T-helper 1 cell treated with Interleukin-12 subunit alpha and Interleukin-12 subunit beta and Interleukin-4 antibody, amounts not matched to agents 30 ng/mL and 1 ng/mL, for 36 hours (primary cell): ENCODE data around the gene MAML2. TPM values are rescaled to one million over a fixed set of nuclear protein-coding genes. Genes with fewer than 3 reads are reported as not detected.

Experiments
- intact Hi-C: fragments of 100-400 bp; cut with micrococcal nuclease; formaldehyde crosslinking; loops from one replicate; pipeline ENCODE4 v1.15.1; 2024
- total RNA-seq: library from RNA; stranded (reverse); gene quantifications from 2 replicates; pipeline ENCODE4 v1.2.3, GENCODE V29; 2022

The MAML2 gene
- total RNA-seq, 1 donor from 2014 or later: 14.8 TPM

DNA sequence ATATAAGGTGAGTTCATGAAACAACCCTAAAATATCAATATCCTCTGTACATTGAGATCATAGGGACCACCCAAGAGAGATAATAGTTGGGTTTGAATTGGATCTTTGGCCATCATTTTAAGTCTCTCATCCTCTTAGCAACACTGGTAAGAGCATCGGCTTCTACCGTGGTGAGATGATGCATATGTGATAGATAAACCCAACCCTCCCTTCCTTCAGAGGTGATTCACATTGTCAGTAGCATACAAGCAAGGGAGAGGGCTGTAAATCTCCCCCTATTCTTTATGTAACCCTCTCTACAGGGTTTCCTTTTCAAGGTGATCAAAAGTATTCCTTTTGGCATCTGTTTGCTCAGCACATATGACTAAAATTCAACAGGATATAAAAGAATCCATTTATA is 316.7 kb downstream of the MAML2 start:
- intact Hi-C loops: no loop called here

DNA sequence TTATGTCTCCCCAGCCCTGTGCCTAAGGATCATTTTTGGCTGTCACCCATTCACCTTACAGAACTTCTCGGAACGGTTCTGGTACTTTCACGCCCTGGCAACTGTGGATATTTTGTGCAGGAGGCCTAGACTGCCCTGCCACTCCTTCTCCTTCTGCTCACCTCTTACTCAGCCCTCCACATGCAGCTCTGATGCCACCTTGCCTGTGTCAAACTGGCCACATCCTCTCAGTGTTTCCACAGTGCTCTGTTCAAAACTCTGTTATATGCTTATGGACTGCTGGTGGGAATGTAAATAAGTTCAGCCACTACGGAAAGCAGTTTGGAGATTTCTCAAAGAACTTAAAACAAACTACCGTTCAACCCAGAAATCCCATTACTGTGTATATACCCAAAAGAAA is 318.3 kb downstream of the MAML2 start:
- intact Hi-C loops: no loop called here

DNA sequence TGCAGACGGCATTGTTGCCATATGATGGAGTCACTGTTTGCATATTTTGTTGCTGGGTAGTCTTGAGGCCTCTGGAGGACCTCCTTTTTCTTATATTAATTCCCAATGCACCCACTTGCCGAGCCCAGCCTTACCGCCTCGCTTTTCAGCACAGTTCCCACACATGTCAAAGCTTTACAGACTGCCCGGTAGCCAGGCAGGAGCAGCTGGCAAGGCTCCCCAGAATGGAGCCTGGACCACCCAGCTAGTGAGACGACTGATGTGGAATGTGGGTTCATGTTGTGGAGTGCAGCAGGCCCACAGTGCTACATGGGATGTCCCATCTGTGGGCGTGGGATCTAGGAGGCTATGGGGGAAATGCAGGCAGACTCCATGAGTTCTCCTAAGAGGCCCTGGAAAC is 319.7 kb downstream of the MAML2 start:
- intact Hi-C loops: no loop called here

DNA sequence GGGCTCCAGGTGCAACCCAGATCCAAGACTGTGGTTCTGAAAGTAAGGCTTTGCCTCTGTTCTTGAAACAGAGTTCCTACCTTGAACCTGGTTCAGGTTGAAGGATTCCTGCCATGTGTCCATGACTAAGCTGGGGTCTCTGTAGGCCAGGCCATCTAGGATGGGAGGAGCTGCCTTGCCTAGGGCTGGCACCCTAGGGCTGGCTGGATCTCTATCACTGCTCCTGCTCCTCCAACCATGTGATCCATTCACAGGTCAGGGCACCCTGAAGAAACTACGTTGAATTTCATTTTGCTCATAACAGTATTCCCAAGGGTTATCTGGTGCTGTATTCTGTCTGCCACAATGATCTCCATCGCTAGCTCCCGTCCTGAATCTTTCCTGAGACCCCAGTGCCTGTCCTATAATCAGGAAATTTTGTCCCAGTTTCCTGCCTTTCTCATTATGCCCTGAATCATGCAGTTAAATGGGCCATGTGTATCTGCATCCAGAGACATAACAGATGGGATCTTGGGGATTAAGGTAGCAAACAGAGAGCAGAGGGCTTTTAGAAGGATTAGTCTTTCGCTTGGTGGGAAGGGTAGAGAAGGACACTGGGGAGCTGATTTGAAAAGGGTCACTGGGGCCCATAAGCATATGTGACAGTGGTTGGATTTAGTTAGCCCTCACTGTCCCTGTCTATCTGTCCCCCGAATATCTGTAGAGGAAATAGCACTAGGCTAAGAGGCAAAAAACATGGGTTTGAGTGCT is 320.9 kb downstream of the MAML2 start:
- intact Hi-C loops: no loop called here

DNA sequence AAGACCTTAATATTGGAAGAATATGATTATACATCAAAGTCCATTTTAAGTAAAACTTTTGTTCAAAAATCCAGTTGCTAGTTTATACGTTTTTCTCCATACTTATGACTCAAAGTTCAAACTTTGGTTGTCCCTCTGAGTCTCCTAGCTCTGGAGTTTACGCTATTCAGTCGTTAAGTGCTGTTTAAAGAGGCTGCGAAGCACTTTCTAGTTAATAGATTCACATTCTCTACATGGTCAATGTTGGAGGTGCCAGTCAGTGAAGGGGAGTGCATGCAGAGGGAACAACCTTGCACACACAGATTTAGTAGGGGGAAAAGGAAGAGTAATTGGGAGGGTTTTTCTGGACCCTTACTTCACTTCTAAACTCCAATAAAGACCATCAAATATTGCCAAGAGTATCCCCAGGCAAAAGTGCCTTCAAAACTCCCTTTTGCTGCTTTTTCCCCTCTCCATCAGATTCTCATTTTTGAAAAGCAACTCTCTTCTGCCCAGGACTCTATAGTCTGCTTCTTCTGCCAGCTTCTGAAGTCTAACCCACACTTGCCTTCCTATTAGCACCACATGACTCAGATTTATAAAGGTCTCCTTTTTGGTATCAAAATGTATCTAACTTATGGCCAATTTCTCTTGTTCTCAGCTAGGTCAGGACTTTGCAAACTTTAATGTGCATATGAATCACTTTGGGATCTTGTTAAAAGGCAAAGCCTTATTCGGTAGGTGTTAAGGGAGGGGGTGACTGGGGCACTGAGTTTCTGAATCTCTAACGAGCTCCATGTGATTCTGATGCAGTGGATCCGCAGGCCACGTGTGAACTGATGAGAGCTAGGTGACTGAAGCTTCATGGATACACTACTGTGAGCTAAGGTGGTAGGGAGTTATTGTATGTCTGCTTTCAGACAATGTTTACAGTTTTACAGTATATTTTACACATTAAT is 322.9 kb downstream of the MAML2 start:
- intact Hi-C loops: loop anchor here (10.0 kb wide), 2 partner anchors 935 to 1045 kb away; partner anchors contain the start of genes CWC15, ENDOD1 and KDM4D

DNA sequence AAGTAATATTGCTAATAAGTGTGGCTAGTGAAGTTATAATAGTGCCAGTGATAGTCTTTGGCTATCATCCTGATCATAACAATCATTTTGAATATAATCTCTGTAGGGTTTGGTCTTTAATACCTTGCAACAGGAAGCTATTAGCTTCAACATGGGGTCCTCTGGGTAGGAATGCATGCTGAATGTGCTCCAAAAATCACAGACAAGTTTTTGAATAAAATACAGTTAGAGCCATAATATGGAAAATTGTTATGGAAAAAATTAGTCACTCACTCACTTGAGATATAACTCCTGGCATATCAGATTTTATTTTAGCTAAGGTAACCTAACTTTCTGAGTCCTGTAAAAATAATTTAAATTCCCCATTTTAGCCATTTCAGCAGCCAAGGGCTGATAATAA is 323.7 kb downstream of the MAML2 start:
- intact Hi-C loops: loop anchor here (10.0 kb wide), 2 partner anchors 934 to 1044 kb away; partner anchors contain the start of genes CWC15, ENDOD1 and KDM4D

DNA sequence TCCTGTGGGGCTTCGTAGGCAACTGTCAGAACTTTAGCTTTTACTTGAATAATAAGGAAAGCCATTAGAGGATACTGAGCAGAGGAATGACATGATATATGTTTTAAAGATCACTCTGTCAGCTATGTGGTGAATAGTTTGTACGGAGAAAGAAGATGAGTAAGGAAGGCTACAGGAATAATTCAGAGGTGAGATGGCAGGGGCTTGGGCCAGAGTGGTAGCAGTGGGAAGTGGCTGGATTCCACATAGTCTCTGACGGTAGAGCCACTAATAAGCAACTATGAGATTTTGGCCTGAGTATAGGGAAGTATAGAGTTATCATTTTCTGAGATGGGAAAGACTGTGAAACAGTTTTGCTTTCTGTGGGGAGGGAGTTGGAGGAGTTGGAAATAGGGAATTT is 325.1 kb downstream of the MAML2 start:
- intact Hi-C loops: loop anchor here (10.0 kb wide), 2 partner anchors 933 to 1043 kb away; partner anchors contain the start of genes CWC15, ENDOD1 and KDM4D

DNA sequence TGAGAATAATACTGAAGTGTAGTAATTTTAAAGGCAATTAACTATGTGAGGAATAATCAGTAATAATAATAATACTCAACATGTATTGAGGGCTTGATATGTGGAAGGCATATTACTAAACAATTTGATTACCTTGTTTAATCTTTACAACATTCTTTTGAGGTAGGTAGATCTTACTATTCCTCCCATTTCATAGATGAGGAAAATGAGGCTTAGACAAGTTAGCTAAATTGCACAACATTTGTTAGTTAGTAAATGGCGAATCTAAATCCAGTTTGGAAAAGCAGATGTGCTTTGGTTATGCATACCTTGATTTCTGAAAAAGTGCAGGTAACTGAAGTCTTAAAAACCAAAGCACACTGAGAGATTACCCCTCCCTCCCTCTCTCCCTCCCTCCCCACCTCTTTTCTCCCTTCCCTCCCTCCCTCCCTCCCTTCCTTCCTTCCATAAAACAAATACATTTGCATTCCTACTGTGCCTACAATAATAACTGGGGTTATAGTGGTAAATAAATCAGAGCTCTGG is 326.0 kb downstream of the MAML2 start:
- intact Hi-C loops: loop anchor here (1.0 to 10.0 kb wide), 3 partner anchors 181 to 1042 kb away; partner anchors contain the start of genes CWC15, ENDOD1 and KDM4D

DNA sequence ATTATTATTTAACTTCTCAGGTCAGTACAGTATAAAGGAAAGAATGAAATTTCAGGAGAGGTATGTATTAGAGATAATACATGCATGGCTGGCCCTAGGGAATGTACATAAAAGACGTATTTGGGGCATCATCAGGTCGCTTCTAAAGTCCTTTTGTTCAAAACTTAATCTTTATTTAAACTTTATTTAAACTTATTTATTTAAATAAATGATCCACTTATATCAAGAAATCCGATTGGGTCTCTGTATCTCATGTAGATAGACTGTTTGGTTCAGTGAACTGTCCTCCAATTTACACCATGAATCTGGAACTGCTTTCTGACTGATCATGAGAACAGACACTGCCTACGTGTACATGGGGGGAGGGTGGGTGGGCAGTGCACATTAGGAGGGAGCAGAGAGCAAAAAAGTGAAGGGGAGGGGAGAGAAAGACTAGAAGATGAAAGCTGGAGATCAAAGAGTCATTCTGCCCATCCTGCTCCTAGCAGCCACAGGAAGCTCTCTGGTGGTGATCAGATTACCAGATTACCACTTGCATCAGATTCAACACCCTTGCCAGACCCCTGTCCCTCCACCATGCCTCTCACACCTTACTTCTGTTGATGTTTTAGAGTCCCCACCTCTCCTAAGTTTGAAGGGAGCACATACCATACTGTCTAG is 327.0 kb downstream of the MAML2 start:
- intact Hi-C loops: loop anchor here (1.0 to 10.0 kb wide), 4 partner anchors 180 to 1041 kb away; partner anchors contain the start of genes CWC15, ENDOD1, KDM4D and SESN3

DNA sequence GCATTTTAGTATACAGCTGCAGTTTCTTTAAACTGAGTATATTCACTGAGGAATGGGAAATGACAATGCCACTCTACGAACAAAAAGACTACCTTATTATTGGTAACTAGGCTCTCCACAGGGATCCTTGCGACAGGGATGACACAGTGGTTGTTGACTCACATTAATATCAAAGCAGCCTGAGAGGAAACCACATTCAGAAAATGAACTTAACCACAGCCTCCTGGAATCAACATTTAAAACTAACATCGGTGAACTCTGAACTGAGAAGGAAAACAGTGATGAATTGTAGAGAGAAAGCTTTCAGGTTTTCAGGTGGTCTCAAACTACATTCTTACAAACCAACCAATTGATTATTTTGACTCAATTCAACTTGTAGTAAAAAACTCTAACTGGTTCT is 328.8 kb downstream of the MAML2 start:
- intact Hi-C loops: loop anchor here (2.0 to 10.0 kb wide), 6 partner anchors 243 to 1039 kb away; partner anchors contain the start of genes CWC15, ENDOD1, KDM4D and SESN3

DNA sequence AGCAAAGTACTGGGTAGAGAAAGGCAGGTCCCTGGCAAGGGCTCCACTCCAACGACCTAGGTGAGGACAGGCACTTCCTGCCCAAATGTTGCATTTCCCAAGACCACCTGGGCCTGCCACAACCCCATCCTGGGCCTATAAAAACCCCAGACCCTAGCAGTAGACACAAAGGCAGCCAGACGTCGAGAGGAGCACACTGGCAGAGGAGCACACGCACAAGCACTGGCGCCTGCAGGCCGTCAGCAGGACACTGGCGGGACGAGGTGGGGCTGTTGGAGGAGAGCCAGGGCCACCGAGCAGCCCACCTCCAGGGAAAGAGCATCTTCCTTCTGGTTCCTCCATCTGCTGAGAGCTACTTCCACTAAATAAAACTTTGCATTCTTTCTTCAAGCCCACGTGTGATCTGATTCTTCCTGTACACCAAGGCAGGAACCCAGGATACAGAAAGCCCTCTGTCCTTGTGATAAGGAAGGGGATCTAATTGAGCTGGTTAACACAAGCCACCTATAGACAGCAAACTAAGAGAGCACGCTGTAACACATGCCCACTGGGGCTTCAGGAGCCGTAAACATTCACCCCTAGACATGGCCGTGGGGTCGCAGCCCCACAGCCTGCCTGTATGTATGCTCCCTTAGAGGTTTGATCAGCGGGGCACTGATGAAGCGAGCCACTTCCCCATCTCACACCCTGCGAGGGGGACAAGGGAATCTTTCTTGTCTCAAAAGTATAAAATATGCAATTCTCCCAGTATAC is 329.4 kb downstream of the MAML2 start:
- intact Hi-C loops: loop anchor here (2.0 to 10.0 kb wide), 8 partner anchors 41 to 1039 kb away; partner anchors contain the start of genes CWC15, ENDOD1, KDM4D and SESN3

DNA sequence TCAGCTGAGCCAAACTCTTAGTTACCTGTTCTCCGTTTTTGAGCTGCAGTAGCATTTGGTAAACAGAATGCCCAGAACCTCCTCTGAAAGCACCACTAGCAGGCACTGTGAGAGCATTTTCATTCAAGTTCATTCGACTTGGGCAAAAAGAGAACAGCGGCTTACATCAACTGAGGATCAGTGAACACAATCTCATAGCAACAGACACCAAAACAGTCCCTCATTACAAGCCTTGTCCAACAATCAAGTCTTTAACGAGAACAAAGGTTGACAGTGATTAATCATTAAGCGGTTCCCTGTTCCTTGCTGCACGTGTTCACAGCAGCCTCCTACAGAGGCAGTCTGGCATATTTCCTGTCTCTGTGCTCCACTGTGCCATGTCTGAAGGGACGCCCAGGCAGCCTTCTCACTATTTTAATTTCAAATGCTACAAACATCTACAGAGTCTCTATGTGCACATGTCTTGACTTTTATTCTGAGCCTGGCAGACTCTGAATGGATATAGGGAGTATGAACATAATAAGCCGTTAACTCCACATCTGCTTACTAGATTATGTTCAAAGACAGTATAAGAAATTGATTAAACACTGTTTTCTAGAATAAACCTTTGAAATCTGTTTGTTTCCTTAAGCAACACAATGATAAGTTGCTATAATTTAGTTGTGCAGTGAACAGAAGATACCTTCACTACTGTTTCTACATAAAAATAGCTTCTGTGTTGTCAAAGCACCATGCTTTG is 330.7 kb downstream of the MAML2 start:
- intact Hi-C loops: loop anchor here (1.0 to 10.0 kb wide), 11 partner anchors 43 to 1037 kb away; partner anchors contain the start of genes CWC15, ENDOD1, FAM76B and KDM4D

DNA sequence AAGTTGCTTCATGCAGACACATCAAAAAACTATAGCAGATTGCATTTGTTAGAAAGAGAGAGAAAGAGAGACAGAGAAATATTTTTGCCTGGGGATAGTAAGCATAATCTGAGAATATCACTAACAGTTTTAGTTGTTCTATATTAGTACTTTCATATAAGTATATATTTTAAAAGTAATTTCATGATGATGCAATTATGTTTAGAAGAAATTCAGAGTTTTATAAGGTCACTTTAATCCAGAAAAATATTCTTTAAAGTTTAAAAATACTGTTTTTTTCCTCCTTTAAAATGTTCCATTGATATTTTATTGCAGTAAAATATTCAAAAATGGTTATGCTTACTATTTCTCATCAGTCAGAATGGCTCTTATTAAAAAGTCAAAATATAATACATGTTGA is 332.3 kb downstream of the MAML2 start:
- intact Hi-C loops: loop anchor here (5.0 to 10.0 kb wide), 5 partner anchors 247 to 1036 kb away; partner anchors contain the start of genes CWC15, ENDOD1 and KDM4D

DNA sequence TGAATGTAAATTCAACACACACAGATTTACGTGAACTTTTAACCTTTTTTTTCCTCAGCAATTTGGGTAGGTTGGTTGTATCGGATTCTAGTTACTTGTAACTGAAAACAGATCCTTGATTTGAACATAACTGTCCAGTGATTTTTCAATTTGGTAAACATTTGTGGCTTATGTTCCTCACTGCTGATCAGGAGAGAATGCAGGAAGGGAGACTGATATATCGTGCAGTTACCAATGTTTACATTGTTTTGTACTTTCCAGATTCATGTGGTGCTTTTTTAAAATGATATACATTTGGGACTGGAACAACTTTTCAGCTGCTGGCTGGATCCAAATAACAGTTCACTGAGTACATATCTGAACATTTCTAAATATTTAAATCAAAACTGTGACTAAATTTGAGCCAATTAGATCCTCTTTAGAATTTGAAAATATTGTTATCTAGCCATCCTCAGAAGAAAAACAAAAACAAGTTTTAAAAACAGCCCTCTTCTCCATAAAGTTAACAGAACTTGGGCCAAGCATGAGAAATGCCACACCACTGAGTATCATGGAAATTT is 334.8 kb downstream of the MAML2 start:
- intact Hi-C loops: no loop called here

DNA sequence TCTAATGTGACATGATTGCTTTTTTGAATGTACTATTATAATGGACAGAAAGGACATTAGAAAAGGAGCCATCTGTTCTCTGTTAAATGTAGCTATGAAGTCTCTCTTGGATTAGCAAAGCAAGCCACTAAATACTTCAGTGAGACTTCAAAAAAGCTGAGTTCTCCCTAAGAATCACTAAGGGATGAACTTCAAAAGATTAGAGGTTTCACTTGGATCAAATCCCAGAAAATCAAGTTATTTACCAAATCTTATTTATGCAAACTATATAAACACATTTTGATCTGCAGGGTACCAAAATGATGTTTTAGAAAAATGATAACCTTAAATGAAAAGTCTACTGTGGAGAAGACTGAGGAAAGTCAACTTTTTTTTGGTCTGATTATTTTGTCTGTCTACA is 337.0 kb downstream of the MAML2 start:
- intact Hi-C loops: no loop called here

DNA sequence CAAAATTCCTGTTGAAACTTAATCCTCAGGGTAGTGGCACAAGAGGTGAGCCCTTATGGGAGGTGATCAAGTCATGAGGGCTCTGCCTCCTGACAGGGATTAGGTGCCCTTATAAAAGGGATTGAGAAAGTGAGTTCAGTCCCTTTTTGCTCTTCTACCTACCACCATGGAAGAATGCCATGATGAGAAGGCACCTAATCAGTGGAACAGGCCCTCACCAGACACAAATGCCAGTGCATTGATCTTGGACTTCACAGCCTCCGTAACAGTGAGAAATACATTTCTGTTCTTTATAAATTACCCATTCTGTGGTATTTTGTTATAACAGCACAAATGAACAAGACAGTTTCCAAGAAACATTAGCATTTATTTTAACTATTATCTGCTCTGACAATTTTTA is 338.1 kb downstream of the MAML2 start:
- intact Hi-C loops: no loop called here

DNA sequence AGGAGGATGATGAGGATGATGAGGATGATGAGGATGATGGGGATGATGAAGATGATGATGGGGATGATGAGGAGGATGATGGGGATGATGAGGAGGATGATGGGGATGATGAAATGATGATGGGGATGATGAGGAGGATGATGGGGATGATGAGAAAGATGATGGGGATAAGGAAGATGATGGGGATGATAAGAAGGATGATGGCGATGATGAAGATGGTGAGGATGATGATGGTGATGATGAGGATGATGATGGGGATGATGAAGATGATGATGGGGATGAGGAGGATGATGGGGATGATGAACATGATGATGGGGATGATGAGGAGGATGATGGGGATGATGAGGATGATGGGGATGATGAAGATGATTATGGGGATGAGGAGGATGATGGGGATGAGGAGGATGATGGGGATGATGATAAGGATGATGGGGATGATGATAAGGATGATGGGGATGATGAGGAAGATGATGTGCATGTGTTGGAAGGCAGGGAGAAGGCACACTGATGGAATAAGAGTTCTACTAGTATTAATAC is 340.2 kb downstream of the MAML2 start:
- intact Hi-C loops: no loop called here

DNA sequence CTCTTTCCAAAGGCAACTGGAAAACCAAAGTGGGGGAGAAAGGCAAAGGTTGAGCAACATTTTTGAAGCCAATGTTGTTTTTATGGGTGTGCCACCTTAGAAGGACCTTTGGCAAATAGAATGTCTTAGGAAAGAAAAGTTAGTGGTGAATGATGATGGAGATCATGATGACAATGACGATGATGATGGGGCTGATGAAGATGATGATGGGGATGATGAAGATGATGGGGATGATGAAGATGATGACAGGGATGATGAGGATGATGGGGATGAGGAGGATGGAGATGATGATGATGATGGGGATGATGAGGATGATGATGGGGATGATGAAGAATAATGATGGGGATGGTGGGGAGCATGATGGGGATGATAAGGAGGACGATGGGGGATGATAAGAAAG is 340.7 kb downstream of the MAML2 start:
- intact Hi-C loops: no loop called here

DNA sequence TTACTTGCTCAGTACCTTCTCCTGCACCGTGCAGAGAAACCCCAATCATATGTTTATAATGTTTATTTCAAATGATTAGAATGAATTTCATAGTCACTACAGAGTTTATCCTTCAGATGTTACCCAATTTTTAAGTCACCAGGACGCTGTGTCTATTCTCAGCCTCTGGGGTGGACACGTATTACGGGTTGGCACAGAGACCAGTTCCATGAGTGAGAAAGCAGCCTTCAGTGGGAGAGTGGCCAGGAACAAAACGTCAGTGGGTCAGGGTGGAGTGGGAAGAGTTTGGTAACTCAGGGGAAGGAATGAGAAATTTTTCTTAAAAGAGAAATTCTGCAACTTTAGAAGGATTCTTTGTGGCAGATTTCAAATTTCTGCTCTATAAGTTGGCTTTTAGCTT is 342.0 kb downstream of the MAML2 start:
- intact Hi-C loops: no loop called here
